ENCODE data around the gene ICA1. TPM values are rescaled to one million over a fixed set of nuclear protein-coding genes. Genes with fewer than 3 reads are reported as not detected.

The ICA1 gene
- polyA plus RNA-seq, 3 donors, result 3.2 to 7.0 (median 4.2) TPM

- WGBS (ENCODE audit: insufficient coverage), result 98% methylated on average over 6 of the region's 12 CpGs
- peaks cover 0 to 4% (median 0%) of the 10 kb centered on the region in 3 donors for H3K27me3 Mint-ChIP-seq (ENCODE audit: low read depth in 3 of 3)
- Histone ChIP-seq H2AFZ (ENCODE audit: insufficient read depth, low read depth, low read length, poor library complexity, severe bottlenecking) (no peak overlapping the region), H3K27me3 (ENCODE audit: control insufficient read depth in 2 of 2, insufficient read depth in 2 of 2, low read length in 2 of 2) (no peaks in the 10 kb centered on the region), H3K27ac (ENCODE audit: low read depth in 1 of 2, low read length in 2 of 2) (no peak overlapping the region), H3K9ac (ENCODE audit: insufficient read depth, low read length, poor library complexity, severe bottlenecking) (no peak overlapping the region), H3K4me3 (replicated peaks in 1 of 3; ENCODE audit: low read depth in 2 of 3, low read length in 3 of 3) (no peak overlapping the region), H3K4me1 (ENCODE audit: control insufficient read depth in 1 of 2, insufficient read depth in 2 of 2, low read length in 2 of 2) (peaks cover 18 to 23% of the 10 kb centered on the region in 2 donors), H3K9me3 (replicated peaks in 1 of 2; ENCODE audit: control insufficient read depth in 1 of 2, insufficient read depth in 1 of 2, low read length in 2 of 2) (no peaks in the 10 kb centered on the region), H4K20me1 (ENCODE audit: insufficient read depth, low read length) (no peaks in the 10 kb centered on the region), H3K36me3 (replicated peaks in 1 of 2; ENCODE audit: control insufficient read depth in 1 of 2, insufficient read depth in 2 of 2, low read length in 2 of 2) (no peaks in the 10 kb centered on the region), H3K79me2 (ENCODE audit: insufficient read depth, low read length) (no peaks in the 10 kb centered on the region), H3K4me2 (replicated peaks; ENCODE audit: extremely low read depth, low read length, poor library complexity, severe bottlenecking) (no peak overlapping the region)
- H3K4me1 Mint-ChIP-seq, result peaks cover 26% of the 10 kb centered on the region
- H3K4me3 Mint-ChIP-seq, result no peak overlapping the region
- intact Hi-C loops (cut with micrococcal nuclease), result no loop called here
- H3K36me3 Mint-ChIP-seq, result peaks cover 0 to 4% of the 10 kb centered on the region in 2 donors
- TF ChIP-seq CTCF (IDR thresholded peaks at IDR 0.05), result no peak
- no peak for DNase-seq
- peaks cover 0 to 2% (median 0%) of the 10 kb centered on the region in 7 donors for H3K9me3 Mint-ChIP-seq
- H3K27ac Mint-ChIP-seq, result peak overlapping the region in 1 of 7 donors; percentile 63
These were observed 115.7 kb downstream of the ICA1 start for GRCh38 chr7:8146106-8146787.

- H3K27me3 ChIP-seq (ENCODE audit: control insufficient read depth in 2 of 2, insufficient read depth in 2 of 2, low read length in 2 of 2), result no peaks in the 10 kb centered on the region
- H3K9me3 ChIP-seq (replicated peaks in 1 of 2; ENCODE audit: control insufficient read depth in 1 of 2, insufficient read depth in 1 of 2, low read length in 2 of 2), result no peaks in the 10 kb centered on the region
- no peak for DNase-seq
- Mint-ChIP-seq H3K27ac (no peak overlapping the region), H3K4me3 (no peak overlapping the region), H3K27me3 (ENCODE audit: low read depth in 3 of 3) (peaks cover 0 to 4% (median 0%) of the 10 kb centered on the region in 3 donors), H3K36me3 (peaks cover 2 to 6% of the 10 kb centered on the region in 2 donors), H3K4me1 (peaks cover 15% of the 10 kb centered on the region), H3K9me3 (peaks cover 0 to 4% (median 0%) of the 10 kb centered on the region in 7 donors)
- no peak overlapping the region for H2AFZ ChIP-seq (ENCODE audit: insufficient read depth, low read depth, low read length, poor library complexity, severe bottlenecking)
- H3K27ac ChIP-seq (ENCODE audit: low read depth in 1 of 2, low read length in 2 of 2), result no peak overlapping the region
- H3K4me2 ChIP-seq (replicated peaks; ENCODE audit: extremely low read depth, low read length, poor library complexity, severe bottlenecking), result no peak overlapping the region
- TF ChIP-seq CTCF (IDR thresholded peaks at IDR 0.05), result no peak
- intact Hi-C loops (cut with micrococcal nuclease), result no loop called here
- peaks cover 11 to 13% of the 10 kb centered on the region in 2 donors for H3K4me1 ChIP-seq (ENCODE audit: control insufficient read depth in 1 of 2, insufficient read depth in 2 of 2, low read length in 2 of 2)
- no peaks in the 10 kb centered on the region for H3K79me2 ChIP-seq (ENCODE audit: insufficient read depth, low read length)
- H3K4me3 ChIP-seq (replicated peaks in 1 of 3; ENCODE audit: low read depth in 2 of 3, low read length in 3 of 3), result no peak overlapping the region
- no peaks in the 10 kb centered on the region for H3K36me3 ChIP-seq (replicated peaks in 1 of 2; ENCODE audit: control insufficient read depth in 1 of 2, insufficient read depth in 2 of 2, low read length in 2 of 2)
- no peak overlapping the region for H3K9ac ChIP-seq (ENCODE audit: insufficient read depth, low read length, poor library complexity, severe bottlenecking)
- WGBS (ENCODE audit: insufficient coverage), result 87% methylated on average over 3 of the region's 4 CpGs
- H4K20me1 ChIP-seq (ENCODE audit: insufficient read depth, low read length), result no peaks in the 10 kb centered on the region
These were observed 117.1 kb downstream of the ICA1 start for GRCh38 chr7:8144856-8145255.
